HG02970 (cell line): ENCODE data around the gene DNM3.
"Not testable (repeated sequence)": the region's sequence is repeated elsewhere in the genome, so short reads cannot be mapped to it uniquely, and the experiment has no call there.

ENCODE experiments used
- ATAC-seq: cut with Tn5 transposase; IDR thresholded peaks from one replicate; pipeline ENCODE4 v1.9.1; 2021; ENCODE audit warnings: mild to moderate bottlenecking, moderate library complexity, moderate number of reproducible peaks; ENCODE audit not compliant: unreplicated experiment, low FRiP score

The DNM3 gene

DNA sequence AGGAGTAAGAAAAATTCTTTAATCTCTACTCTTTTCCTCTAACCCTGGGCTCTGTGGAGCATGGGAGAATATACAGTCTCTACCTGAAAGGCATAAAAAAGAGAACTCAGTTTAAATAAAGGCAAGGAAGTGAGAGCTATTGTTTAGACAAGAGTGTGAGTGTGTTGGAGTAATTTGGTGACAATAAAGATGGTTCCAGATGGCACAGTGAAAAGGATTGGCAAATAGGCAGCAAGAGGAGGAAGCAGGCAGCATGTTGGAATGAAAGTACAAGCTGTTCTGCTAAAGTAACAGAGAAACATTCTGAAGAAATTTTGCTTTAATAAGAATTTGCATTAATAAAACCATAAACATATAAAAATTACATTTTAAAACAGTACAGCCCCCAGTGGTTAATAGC is 163.4 kb downstream of the DNM3 start:
- no peak for ATAC-seq

DNA sequence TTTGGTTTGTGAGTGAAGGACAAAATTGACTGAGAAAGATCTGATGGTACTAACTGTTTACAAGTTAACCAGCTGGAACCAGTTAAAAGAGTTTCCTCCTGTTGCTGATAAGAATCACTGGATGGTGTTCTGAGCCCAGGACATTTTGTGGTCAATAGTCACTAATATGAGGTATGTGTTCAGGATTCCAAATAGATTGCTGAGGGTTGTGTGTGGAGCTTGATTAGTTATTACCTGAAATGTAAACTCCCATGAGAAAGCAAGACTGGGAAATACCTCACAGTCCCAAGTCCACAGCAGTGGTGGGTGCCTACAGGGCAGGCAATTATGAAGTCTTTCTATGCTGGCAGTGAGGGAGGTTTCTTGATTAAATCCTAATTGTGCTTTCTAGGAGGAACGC is 164.6 kb downstream of the DNM3 start:
- ATAC-seq = no peak

DNA sequence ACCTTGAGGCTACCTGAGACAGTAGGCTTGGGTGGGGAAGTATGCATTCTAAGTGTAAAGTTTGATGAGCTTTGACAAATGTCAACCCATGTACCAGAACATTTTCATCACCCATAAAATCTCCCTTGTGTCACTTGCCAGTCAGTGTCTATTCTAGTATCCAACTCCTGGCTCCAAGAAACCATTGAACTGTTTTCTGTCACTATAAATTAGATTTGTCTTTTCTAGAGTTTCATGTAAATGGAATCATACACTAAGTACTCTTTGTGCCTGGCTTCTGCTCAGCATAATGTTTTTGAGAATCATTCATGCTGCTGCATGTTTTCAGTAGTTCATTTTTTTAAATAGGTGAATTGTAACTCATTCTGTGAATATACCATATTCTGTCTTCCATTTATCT is 165.4 kb downstream of the DNM3 start:
- ATAC-seq = no peak

DNA sequence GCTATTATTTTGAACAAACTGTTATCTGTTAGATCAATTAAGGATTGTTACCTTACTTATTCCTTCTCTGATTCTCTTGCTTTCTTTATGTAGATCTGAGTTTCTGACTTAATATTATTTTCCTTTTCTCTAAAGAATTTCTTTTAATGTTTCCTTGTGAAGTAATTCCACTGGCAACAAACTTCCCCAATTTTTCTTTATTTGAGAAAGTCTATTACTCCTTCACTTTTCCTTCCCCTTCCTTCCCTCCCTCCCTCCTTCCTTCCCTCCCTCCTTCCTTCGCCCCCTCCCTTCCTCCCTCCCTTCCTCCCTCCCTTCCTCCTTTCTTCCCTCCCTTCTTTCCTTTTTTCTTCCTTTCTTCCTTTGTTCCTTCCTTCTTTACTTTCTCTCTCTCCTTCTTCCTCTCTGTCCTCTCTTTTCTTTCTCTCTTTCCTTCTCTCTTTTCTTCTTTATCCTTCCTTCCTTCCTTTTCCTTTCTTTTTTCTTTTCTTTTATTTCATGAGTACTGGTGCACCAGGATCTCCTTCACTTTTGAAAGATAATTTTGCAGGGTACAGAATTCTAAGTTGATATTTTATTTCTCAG is 177.5 kb downstream of the DNM3 start:
- ATAC-seq = no peak

DNA sequence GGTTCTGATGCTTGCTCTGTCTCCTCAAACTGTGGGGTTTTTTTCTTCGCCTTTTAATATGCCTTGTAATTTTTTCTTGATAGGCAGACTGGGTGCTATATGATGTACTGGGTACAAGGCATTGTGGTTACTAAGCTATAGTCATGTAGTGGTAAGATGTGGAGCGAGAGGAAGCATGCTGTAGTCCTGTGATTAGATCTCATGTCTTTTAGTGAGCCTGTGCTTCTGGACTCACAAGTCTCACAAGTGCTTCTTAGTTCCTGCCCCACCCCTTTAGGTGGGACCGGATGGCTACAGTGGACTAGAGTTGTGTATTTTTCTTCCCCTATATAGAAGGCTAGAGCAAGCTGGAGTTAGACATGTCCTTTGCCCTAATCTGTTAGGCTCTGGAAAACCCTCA is 178.7 kb downstream of the DNM3 start:
- ATAC-seq = no peak

DNA sequence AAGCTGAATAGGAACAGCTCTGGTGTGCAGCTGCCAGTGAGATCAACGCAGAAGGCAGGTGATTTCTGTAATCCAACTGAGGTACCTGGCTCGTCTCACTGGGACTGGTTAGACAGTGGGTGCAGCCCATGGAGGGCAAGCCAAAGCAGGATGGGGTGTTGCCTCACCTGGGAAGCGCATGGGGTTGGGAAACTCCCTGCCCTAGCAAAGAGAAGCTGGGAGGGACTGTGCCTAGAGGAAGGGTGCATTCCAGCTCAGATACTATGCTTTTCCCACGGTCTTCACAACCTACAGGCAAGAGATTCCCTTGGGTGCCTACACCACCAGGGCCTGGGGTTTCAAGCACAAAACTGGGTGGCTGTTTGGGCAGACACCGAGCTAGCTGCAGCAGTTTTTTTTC is 183.2 kb downstream of the DNM3 start:
- ATAC-seq = no peak

DNA sequence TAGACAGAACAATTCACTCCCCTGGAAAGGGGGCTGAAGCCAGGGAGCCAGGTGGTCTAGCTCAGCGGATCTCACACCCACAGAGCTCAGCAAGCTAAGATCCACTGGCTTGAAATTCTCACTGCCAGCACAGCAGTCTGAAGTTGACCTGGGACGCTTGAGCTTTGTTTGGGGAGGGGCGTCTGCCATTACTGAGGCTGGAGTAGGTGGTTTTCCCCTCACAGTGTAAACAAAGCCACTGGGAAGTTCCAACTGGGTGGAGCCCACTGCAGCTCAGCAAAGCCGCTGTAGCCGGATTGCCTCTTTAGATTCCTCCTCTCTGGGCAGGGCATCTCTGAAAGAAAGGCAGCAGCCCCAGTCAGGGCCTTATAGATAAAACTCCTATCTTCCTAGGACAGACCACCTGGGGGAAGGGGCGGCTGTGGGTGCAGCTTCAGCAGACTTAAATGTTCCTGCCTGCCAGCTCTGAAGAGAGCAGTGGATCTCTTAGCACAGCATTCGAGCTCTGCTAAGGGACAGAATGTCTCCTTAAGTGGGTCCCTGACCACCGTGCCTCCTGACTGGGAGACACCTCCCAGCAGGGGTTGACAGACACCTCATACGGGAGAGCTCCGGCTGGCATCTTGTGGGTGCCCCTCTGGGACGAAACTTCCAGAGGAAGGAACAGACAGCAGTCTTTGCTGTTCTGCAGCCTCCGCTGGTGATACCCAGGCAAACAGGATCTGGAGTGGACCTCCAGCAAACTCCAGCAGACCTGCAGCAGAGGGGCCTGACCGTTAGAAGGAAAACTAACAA is 183.8 kb downstream of the DNM3 start:
- ATAC-seq = not testable (repeated sequence)

DNA sequence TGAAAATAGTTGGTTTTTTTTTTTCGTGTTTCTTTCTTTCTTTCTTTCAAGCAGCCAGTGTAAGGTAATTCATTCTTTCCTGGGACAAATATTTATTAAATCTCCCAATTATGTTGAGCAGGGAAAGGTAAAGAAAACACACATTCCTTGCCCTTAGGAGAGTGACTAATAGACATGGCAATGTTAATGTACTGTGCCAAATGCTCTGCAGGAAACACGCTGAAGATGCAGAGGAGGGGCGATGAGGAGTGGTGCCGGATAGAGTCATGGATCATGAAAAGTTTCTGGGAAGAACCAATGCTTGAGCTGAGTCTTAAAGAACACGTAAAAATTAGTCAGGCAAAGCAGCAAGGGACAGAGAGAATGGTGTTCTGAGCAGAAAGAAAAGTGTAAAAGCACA is 199.2 kb downstream of the DNM3 start:
- no peak for ATAC-seq

DNA sequence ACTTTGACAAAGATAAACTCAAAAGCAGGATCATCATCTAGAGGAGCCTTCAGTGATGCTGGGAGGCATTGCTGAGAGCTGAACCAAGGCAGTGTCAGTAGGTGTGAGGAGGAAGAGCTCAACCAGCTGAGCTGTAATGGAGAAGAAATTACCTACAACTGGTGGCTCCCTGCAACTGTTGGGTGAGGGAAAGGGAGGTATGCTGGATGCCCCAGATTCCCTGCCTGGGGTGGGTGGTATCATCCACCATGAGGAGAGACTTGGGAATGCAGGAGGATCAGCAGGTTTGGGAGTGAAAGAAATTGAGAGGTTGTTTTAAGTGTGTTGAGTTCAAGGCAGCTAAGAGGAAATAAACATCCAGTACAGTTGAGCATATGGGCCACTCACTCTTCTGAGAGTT is 199.8 kb downstream of the DNM3 start:
- no peak for ATAC-seq

DNA sequence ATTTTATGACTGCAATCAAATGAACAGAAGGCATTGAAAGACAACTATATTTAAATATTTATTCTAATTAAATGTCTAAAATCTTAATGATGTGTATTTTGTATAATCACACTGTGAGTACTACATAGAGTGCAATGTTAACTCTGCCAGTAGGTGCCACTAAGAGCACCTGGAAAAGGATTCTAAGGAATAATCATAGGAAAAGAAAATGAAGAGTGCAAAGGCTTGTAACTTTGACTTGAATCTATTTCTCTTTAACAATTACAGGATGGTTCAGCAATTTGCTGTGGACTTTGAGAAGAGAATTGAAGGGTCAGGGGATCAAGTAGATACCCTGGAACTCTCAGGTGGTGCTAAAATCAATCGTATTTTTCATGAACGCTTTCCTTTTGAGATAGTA is 200.4 kb downstream of the DNM3 start:
- ATAC-seq = no peak

DNA sequence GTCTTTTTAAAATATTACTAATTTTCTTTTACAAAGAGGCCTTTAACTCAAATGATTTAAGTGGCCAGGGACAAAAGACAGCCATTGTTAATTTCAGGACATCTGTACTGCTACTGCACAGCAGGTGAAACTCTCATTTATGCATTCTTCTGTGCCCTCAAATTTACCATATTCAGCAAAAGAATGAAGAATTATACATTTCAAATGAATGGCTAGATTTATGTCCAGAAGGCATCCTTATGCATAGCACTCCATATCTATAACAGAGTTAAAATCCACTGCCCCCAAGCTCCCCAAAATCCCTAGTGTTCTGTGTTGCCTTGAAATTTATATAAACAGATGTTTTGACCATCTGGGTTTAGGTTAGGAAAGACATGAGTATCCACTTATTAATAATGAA is 202.6 kb downstream of the DNM3 start:
- ATAC-seq = no peak

DNA sequence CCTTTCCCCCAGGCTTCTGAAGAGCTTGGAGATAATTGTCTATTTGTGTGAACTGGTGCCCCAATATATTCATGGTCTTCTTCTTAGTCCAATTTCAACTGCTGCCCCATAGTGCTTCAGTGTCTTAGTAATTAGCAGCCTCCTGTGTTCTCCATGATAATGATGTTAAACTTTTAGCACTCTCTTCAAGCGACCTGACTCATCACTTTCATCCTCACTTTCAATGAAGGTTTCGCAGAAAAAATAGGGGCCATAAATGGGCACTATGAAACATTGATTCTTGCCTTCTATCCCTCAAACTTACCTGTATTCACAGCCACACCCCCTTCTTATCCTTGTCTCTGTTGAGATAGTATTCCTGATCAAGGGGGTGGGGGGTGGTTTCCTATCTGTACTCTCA is 210.6 kb downstream of the DNM3 start:
- no peak for ATAC-seq

DNA sequence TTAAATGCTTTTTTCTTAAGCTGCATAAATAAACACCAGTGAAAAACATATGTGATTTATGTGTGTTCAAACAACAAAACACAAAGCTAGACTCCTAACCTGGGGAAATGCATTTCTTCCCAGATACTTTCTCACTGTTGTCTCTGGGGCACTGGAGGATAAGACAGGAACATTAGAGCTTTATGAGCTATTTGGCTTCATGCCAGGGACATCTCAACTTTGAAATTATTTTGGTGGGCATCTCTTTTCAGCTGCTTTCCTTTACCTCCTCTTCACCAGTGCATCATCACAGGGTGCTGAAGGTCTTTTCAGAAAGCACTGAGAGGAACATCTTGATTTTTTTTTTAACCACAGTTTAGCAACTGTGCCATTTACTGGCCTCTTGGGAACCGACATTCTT is 212.9 kb downstream of the DNM3 start:
- ATAC-seq = no peak

DNA sequence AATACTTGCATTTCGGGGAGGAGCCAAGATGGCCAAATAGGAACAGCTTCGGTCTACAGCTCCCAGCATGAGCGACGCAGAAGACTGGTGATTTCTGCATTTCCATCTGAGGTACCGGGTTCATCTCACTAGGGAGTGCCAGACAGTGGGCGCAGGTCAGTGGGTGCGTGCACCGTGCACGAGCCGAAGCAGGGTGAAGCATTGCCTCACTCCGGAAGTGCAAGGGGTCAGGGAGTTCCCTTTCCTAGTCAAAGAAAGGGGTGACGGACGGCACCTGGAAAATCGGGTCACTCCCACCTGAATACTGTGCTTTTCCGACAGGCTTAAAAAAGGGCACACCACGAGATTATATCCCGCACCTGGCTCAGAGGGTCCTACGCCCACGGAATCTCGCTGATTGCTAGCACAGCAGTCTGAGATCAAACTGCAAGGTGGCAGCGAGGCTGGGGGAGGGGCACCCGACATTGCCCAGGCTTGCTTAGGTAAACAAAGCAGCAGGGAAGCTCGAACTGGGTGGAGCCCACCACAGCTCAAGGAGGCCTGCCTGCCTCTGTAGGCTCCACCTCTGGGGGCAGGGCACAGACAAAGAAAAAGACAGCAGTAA is 214.6 kb downstream of the DNM3 start:
- not testable (repeated sequence) for ATAC-seq

DNA sequence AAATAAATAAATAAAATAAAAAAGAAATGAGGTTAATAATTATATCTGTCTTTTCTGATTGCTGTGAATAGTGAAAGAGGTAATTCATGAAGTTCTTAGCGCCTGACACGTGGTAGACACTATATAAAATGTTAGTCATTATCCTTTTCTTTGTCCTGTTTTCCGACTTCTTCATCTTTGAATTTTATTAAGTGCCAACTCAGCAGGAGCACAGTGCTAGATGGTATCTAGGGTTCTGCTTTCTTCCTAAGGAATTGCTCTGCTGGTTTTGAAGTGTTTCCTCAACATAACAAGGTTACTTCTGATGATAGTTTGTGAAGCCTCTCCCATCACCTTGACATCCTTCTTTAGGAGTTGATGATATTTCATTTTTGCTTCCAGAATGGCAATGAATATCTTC is 227.0 kb downstream of the DNM3 start:
- no peak for ATAC-seq

DNA sequence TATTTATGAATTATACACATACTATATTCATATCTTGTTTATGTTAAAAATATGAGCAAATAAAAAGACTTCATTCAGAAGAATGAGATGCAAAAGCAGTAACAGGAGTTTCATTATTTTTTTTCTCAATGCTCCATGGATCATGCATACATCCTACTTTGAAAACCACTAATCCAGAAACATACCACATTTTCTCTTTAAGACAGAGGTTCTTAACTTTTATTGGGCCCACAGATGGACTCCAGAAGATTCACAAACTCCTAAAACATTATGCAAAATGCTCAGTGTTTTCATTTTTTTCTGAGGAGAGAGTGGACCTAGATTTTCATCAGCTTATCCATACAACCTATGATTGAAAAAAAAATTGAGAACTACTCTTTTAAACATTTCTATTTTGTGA is 227.8 kb downstream of the DNM3 start:
- no peak for ATAC-seq

DNA sequence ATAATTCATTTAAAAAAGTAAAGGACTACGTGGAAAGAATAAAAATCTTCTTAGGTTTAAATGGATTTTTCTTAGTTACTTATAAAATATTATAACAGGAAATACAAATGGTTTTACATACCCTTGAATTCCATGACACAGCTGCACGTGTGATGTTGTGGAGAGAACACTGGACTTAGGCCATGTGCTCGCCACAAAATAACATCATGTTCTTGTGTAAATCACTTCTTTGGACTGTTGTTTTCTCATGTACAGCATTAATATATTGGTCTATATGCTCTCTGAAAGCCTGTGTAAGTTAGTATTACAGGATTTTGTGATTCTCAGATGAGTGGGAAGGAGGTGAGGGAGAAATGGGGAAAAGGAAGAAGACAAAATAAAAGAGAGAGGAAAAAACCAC is 228.2 kb downstream of the DNM3 start:
- no peak for ATAC-seq

DNA sequence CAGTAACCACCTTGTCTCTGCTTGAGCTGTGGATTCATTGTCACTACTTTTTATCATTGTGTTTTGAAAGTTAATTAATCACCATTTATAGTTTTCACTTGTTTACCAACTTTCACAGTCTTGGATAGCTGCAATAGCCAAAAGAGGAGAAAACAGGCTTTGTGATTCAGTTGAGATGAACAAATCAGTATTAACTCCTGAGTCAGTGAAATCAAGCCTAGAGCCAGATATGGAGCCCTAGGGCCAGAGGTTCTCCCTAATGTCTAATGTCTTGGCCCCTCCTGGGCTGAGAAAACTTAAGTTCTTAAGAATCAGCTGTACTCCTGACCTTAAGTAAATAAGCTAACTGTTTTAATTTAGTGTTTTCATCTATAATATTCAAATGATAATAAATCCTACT is 228.8 kb downstream of the DNM3 start:
- no peak for ATAC-seq

DNA sequence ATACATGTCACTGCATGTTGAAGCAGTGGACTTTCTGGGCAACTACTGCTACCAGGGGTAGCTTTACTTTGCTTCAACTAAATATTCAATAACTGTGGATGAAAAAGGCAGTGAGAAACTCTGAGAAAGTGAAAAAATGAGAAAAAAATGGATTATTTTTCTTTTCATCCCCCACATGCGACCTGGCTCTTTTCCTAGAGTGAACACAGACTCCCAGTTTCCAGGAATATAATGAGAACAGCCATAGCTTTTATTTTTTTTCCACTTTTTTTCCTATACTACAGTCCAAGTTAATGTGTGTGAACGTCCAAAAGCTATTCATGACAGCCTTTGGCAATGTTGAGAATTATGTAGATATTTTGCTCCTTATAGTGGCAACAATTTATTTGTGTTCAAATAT is 230.4 kb downstream of the DNM3 start:
- no peak for ATAC-seq

DNA sequence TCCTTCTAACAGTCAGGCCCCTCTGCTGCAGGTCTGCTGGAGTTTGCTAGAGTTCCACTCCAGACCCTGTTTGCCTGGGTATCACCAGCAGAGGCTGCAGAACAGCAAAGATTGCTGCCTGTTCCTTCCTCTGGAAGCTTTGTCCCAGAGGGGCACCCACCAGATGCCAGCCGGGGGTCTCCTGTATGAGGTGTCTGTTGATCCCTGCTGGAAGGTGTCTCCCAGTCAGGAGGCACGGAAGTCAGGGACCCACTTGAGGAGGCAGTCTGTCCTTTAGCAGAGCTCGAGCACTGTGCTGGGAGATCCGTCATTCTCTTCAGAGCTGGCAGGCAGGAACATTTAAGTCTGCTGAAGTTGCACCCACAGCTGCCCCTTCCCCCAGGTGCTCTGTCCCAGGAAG is 238.6 kb downstream of the DNM3 start:
- ATAC-seq = not testable (repeated sequence)

DNA sequence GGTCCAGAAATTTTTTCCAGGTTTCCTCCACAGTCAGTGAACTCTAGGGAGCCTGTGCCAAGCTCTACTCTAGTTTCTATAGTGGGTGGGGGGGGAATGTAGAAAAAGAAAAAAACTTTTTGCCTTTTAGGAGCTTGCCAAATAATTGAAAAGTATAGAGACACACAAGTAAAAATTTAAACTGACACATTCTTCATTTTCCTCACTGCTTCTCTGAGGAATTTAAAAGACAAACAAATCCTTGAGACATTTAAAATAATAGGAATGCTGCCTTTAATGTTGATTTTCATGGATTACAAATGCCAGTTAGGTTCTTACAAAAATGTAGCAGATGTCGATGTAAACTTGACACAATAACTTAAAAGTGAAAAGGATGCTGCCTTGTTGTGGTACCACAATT is 241.9 kb downstream of the DNM3 start:
- no peak for ATAC-seq

DNA sequence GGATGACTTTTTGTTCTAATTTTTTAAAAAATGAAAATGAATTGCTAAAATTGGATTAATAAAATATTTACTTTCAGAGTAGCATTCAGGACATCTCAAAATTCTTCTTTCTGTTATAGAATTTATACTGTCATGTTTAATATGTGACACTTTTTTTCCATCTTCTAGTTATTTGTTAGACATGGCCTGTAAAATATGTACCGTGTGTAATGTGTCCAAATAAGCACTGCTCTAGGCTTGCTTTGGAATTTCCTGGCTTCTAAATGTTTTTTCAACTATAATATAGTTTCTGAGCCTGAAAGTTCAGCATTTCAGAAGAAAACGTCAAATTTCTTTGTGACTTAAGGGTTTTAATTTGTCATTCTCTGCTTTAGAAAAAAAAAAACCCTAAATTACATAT is 243.6 kb downstream of the DNM3 start:
- ATAC-seq = no peak
